Rectal smooth muscle tissue (tissue), 1 donor: ENCODE measurements around the gene FAM221B.

Experiments
- H3K27ac ChIP-seq: one replicate; pipeline ENCODE4 v1.7.0; 2013; ENCODE audit warnings: low read depth, low read length, inconsistent platforms
- H3K27me3 ChIP-seq: one replicate; pipeline ENCODE4 v1.7.0; 2013; ENCODE audit warnings: low read length; ENCODE audit not compliant: control insufficient read depth, insufficient read depth
- H3K36me3 ChIP-seq: one replicate; pipeline ENCODE4 v1.7.0; 2013; ENCODE audit warnings: low read length; ENCODE audit not compliant: control insufficient read depth, insufficient read depth
- H3K4me1 ChIP-seq: one replicate; pipeline ENCODE4 v1.7.0; 2013; ENCODE audit warnings: low read length; ENCODE audit not compliant: control insufficient read depth, insufficient read depth
- H3K4me3 ChIP-seq: one replicate; pipeline ENCODE4 v1.7.0; 2013; ENCODE audit warnings: low read length
- H3K9ac ChIP-seq: one replicate; pipeline ENCODE4 v1.7.0; 2013; ENCODE audit warnings: low read length

FAM221B gene

GRCh38 chr9:35771075-35771433, 57.5 kb downstream of the FAM221B start:
- no peak overlapping the region for H3K27ac ChIP-seq
- H3K4me3 ChIP-seq: no peak overlapping the region
- H3K36me3 ChIP-seq: no peaks in the 10 kb centered on the region
- H3K9ac ChIP-seq: no peak overlapping the region
- H3K4me1 ChIP-seq: no peaks in the 10 kb centered on the region
- H3K27me3 ChIP-seq: no peaks in the 10 kb centered on the region

- Histone ChIP-seq H3K27ac (no peak overlapping the region), H3K27me3 (no peaks in the 10 kb centered on the region), H3K4me3 (no peak overlapping the region), H3K9ac (no peak overlapping the region), H3K4me1 (no peaks in the 10 kb centered on the region), H3K36me3 (no peaks in the 10 kb centered on the region)
These were observed 58.8 kb downstream of the FAM221B start for GRCh38 chr9:35769763-35770162.

GRCh38 chr9:35767458-35767857, 61.1 kb downstream of the FAM221B start:
- Histone ChIP-seq H3K9ac (no peak overlapping the region), H3K27me3 (no peaks in the 10 kb centered on the region)

GRCh38 chr9:35766997-35767396, 61.5 kb downstream of the FAM221B start:
- Histone ChIP-seq H3K36me3 (no peaks in the 10 kb centered on the region), H3K27me3 (no peaks in the 10 kb centered on the region), H3K4me1 (no peaks in the 10 kb centered on the region), H3K4me3 (no peak overlapping the region), H3K9ac (no peak overlapping the region), H3K27ac (no peak overlapping the region)

More at GRCh38 chr9:35767458-35767857, 61.1 kb downstream of the FAM221B start:
- no peaks in the 10 kb centered on the region for H3K4me1 ChIP-seq
- no peak overlapping the region for H3K4me3 ChIP-seq
- no peak overlapping the region for H3K27ac ChIP-seq
- H3K36me3 ChIP-seq: no peaks in the 10 kb centered on the region
